MM.1S (cell line): ENCODE results near the gene GSC2.

Experiments
- EZH2 ChIP-seq: fragments of 300-600 bp; sonication (generic); optimal IDR thresholded peaks from 2 replicates; pipeline ENCODE3; 2017; ENCODE audit warnings: low read depth, mild to moderate bottlenecking, antibody characterized with exemption, low read length, mixed read lengths
- EZH2phosphoT487 ChIP-seq: fragments of 300-600 bp; sonication (generic); IDR thresholded peaks from 2 replicates; pipeline ENCODE4 v1.6.1; 2018; ENCODE audit warnings: antibody characterized with exemption, low read length
- TF ChIP-seq, protein P1 (sequence below): fragments of 300-600 bp; sonication (generic); IDR thresholded peaks from 2 replicates; pipeline ENCODE4 v1.5.1; 2016; ENCODE audit warnings: antibody characterized with exemption, low read length, mixed read lengths

DNA sequence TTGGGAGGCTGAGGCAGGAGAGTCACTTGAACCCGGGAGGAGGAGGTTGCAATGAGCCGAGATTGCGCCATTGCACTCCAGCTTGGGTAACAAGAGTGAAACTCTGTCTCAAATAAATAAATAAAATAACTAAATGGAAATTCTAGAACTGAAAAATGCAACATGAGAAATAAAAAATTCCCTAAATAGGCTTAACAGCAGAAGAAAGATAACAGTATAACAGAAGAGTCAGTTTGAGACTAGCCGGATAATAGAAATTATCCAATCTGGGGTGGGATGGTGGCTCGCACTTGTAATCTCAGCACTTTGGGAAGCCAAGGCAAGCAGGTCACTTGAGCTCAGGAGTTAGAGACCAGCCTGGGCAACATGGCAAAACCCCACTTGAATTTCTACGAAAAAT is 14.3 kb upstream of the GSC2 start:
- TF ChIP-seq, protein P1, sequence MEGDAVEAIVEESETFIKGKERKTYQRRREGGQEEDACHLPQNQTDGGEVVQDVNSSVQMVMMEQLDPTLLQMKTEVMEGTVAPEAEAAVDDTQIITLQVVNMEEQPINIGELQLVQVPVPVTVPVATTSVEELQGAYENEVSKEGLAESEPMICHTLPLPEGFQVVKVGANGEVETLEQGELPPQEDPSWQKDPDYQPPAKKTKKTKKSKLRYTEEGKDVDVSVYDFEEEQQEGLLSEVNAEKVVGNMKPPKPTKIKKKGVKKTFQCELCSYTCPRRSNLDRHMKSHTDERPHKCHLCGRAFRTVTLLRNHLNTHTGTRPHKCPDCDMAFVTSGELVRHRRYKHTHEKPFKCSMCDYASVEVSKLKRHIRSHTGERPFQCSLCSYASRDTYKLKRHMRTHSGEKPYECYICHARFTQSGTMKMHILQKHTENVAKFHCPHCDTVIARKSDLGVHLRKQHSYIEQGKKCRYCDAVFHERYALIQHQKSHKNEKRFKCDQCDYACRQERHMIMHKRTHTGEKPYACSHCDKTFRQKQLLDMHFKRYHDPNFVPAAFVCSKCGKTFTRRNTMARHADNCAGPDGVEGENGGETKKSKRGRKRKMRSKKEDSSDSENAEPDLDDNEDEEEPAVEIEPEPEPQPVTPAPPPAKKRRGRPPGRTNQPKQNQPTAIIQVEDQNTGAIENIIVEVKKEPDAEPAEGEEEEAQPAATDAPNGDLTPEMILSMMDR = no peak
- TF ChIP-seq EZH2phosphoT487 = no peak
- TF ChIP-seq EZH2 = no peak
